GM18870 (cell line): ENCODE data around the gene CCR3.

Experiments used
- ATAC-seq: cut with Tn5 transposase; IDR thresholded peaks from one replicate; pipeline ENCODE4 v1.9.1; 2021; ENCODE audit warnings: moderate library complexity; ENCODE audit not compliant: unreplicated experiment

Gene CCR3

DNA sequence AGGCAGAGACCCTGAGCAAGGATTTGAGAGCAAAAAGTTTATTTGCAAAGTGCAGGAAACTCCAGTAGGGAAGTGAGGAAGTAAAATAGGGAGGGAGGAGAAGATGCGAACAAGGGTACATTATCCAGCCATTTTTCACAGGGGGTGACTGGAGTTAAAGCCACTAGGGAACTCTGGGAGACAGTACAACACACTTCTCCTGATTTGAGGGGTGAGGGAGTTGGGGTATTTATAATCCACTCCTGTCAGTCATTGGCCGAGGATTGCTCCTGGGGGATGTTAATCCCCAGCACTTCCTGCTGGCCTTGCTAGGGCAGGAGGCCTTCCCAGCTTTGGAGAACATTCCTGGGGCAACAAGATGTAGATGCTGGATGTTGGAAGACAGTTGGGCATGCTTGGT lies 28.2 kb downstream of the CCR3 start:
- no peak for ATAC-seq

DNA sequence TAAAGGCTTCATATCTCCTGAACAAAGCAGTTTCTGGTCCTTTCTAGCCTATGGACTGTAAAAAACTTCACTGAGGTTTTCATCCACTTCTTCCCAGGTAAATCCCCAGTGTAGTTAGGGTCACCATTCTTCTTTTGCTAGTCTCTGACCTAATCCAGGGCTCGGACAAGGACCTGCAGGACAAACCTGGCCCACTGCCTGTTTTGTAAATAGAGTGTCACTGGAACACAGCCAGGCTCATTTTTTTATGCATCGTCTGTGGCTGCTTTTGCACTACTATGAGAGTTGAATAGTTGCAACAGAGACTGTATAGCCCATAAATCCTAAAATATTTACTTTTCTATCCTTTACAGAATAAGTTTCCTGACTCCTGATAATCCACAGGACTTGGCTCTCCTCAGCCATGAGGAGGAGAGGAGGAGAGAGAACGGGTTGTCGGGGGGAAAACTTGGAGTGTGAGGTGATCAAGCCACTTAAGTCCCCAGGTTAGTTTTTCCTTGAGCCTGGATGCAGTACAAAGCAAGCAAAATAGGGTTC lies 29.0 kb downstream of the CCR3 start:
- ATAC-seq = no peak

DNA sequence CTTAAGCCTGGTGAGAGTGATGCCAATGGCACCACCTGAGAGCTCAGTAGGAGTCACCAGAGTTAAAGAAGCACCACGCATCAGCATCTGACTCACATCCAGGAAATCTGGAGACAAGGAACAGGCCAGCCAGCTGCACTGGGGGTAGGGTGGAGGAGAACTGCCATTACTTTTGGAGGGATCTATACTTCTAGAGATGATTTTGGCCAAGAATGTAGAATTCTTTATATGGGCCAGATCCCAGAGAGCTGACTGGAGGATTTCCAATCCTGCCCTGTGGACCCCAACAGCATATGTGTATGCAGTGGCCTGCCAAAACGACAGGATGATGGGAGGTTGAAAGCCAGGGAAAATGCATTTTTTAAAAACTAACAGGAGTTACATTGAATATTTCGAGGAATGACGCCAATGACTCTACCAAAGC lies 29.8 kb downstream of the CCR3 start:
- no peak for ATAC-seq

DNA sequence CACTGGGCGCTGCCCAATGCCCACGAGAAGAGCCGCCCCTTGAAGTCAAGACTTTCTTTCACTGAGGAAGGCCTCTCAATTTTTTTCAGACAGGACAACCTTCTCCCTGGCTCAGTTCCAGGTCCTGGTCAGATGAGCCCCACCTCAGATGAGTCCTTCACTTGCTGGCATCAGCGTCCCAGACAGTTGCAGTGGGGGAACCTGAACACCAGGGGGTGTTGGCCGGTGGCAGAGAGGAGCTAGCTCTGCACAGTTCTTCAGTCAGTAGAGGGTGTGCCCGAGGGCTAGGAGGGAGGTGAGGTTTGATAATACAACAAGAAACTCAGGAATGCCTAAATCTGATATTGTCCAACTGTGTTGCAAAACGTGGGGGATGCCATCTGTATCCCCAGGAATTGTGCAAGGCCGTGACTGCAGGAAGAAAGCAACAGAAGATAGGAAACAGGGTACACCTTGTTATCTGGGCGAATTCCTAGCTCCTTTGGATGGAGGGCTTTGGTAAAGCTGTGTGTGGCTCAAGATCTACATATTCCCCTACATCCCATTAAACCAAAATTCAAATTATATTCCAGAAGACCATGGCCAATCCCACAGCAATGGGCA lies 34.3 kb downstream of the CCR3 start:
- ATAC-seq = no peak

DNA sequence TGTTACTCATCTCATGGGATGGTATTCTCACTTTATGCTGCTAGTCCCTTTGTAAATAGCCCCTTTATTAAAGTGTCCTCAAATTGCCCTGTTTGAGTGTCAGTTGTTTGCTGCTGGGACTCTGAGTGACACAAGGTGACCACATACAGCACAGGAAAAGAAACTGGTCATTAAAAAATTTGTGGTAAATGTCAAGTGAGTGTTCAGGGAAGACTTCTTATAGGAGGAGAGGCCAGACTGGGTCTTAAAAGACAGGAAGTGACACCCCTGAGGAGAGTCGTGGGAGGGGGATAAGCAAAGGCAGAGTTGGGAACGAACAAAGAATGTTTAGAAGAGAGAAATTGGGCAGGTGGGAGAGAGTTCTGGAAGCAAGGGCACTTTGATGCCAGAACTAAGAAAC lies 35.2 kb downstream of the CCR3 start:
- no peak for ATAC-seq

DNA sequence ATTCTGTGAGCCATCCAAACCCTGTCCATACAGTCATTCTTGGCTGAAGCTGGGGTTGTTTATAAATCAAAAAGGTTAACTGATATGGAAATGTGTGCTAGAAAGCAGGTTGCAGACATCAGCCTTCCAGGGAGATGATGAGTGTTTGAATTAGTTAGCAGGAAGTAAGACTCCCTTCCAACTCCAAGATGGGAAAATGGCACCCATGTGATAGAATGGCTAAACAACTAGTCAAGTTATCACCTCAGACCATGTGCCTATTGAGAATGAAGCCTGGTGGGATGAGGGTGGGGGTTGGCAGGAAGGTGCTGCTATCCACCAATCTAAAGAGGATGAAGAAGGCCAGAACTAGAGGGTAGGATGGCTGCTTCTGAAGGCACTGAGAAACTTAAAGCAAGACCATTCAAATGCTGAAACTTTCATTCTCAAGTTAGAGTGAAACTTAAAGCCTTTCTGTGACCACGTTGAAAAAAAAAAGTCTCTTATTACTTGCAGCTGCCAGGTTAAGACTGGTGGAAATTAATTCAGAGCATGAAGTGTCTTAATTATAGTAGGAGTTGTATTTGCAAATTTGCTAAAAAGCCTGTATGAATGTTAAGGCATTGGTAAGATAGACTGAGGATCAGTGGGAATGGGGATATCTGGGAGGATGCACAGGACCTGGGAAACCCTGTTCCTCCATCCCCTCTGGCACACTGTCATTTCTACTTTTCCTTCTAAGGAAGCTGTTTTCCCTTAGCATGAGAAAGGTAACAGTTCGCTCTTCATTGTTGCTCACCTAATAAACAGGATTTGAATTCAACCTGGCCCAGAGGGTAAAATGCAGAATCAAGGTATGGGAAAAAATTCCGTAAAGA lies 36.8 kb downstream of the CCR3 start:
- ATAC-seq = no peak

DNA sequence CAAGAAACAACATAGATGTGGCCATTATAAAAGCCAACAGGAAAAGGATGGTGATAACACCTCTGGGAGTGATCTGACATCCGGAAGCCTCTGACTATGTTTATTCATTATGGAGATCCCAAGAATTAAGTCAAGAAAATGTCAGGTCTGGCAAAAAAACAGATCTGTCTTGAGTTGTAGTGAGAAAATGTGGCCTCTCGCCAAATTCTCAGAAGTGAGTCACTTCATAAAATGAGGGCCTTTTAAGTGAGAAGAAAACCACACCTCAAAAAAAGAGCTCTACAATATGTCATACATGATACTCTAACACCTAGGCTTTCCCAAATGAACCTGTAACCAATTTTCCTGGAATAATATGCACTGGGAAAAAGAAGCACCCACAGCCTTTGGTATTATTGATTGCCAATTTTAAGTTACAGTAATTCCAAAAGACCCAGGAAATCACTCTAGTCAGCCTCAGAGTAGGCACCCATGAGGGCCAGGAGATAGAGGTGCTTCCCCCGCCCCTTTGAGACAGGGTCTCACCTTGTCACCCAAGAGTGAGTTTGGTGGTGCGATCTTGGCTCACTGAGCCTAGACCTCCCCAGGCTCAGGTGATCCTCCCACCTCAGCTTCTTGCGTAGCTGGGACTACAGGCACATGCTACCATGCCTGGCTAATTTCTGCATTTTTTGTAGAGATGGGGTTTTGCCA lies 38.0 kb downstream of the CCR3 start:
- ATAC-seq = no peak

DNA sequence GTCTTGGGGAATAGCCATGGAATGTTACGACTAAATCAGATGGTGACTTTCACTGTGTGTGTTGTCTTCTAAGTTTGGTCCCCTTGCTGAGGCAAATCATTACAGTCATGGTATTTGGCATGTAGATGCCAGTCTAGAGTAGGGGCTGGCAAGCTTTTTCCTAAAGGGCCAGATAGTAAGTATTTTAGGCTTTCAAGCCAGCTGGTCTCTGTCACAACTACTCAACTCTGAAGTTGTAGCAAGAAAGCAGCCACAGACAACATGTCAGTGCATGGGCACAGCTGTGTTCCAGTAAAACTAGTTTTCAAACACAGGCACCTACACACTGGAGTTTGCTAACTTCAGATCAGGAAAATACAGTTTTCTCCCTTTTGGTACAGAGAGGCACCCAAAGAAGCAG lies 39.3 kb downstream of the CCR3 start:
- no peak for ATAC-seq

DNA sequence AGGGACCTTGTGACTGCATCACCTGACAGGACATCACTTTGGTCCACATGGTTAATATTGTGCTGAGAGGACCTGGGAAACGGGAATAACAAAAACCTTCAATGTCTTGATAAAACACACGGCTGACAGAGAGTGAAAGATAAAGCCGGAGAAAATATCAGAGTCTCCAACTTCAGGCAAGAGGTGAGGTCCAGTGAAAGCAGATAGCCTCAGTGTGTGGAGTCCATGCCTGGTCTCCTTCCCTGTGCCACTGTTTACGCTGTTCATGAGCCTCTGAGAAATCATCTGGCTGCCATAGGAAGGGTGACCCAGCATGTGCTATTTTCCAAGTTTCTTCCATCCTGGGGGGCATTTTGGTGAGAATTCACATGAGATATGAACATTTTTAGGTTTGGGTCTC lies 39.8 kb downstream of the CCR3 start:
- no peak for ATAC-seq

DNA sequence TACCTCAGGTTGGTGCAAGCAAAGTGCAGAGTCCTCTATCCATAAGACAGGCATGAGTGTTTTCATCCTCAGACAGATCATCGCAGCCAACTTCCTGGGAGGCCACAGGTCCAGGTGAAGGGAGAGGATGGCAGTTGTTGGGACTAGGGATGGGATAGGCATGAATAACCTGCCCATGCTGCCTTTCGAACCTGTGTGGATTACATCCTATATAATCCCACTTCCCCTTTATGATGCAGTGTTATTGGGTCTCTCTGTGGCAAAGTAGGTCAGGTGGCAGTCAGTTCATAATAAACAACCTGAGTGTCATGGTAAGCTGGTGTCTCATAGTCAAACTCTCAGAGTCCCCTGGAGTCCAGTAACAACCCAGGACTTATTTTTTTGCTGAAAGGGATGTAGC lies 40.4 kb downstream of the CCR3 start:
- no peak for ATAC-seq

DNA sequence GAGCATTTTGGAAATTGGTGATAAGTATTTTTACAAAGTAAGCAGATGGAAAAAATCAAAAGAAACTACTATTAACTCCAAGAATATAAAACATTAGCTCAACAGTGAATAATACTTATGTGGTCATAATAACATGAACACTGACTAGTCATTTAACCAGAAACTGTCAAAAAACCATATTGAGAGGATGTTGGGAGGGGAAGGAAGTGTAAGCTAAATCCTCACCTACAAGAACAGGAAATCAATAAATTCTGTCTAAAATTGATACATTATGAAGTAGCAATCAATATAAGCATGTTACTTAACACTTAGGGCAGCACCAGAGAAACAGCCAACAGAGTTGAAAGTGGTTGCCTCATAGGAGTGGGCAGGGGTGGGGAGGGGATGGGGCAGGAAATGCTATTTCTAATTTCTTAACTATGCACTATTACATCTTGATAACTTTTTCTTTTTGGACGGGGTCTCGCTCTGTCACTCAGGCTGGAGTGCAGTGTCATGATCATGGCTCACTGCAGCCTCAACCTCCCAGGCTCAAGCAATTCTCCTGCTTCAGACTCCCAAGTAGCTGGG lies 41.7 kb downstream of the CCR3 start:
- ATAC-seq = no peak

DNA sequence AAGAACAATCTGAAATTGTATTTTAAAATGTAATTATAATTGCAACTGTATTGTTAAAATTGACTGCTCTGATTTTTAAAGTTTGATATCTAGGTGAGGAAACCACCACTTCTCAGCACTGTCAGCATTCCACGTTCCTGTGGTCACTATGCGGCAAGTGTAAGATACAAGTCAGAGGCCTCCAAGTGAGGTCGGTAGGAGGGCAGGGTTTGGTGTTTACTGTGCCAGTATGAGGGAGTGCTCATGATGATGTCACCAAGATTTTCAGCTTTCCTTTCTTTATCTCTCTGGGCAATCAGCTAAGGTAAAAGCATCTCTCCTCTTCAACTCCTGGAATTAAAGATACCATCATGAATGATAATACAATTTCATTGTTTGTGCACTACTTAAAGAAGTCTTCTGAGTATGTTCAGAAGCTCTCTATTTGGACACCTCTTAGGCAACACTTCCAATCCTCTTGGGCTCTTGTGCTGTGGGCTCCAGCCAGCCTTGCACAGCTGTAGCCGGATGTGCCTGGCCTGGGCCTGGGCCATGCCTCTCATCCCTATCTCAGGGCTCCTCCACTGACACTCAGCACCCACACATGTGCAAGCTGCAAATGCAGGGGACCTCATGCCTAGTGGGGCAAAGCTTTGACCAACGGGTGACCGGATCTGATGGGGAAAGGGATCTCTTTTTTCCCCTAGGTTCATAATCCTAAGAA lies 42.9 kb downstream of the CCR3 start:
- ATAC-seq = no peak

DNA sequence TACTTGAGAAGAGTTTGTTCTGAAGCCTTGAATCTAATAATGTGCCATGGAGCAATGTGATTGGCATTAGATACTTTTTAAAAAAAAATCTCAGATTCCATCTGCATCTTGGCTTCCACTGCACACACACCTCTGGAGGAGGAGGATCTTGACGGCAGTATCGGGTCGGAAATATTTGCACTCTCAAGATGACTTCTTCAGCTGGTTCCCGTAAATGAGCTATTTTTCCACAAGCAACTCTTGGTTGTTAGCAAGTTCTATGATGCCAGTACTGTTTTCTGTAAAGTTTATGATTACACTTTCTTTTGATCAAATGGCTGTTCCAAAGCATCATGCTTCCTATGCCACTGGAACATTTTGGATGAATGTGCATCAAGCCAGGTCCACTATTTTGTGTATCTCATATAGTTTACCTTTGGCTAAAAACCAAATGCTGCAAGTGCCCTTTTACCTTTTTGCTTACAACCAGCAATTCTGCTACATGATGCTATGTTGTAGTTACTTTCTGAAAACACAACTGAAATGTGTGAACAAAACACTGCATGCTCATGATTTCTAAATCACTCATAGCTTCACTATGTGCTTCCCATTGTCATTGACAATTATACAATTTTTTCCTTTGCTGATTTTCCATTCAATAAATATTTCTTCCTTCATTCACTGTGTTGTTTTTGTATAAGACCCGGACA lies 43.8 kb downstream of the CCR3 start:
- no peak for ATAC-seq

DNA sequence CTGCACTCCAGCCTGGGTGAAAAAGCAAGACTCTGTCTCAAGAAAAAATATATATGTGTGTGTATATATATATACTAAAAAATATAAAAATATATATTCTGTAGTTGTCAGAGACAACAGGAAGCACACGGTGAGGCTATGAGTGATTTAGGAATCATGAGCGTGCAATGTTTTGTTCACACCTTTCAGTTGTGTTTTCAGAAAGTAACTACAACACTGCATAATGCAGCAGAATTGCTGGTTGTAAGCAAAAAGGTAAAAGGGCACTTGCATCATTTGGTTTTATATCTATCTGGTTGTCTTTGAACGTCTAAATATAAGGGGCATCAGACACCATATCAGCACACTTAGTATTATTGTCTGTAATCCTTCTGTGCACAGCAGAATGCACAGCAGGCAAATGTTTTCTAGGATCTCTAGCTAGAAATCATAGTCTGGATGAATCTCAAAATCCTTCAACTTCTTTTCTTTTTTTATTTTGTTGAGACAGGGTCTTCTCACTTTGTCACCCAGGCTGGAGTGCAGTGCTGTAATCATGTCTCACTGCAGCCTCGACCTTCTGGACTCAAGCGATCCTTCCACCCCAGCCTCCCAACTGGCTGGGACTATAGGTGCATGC lies 44.8 kb downstream of the CCR3 start:
- no peak for ATAC-seq

DNA sequence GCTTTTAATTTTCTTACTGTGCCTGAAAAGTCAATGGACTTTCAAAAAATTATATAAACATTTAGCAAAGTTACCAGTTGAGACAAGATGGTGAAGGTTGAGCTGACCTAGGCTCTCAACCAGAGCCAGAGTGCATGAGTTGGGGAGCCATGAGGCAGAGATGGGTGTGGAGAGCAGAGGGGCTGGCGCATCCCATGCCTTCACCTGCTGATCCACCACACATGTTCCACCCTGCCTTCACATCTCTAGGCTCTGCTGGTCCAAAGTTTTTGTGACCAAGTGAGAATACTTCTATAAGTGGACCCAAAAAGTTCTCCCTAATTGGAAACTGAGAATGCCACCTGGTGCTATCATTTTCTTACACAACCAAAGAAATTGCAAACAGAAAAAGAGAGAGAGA lies 47.3 kb downstream of the CCR3 start:
- no peak for ATAC-seq

DNA sequence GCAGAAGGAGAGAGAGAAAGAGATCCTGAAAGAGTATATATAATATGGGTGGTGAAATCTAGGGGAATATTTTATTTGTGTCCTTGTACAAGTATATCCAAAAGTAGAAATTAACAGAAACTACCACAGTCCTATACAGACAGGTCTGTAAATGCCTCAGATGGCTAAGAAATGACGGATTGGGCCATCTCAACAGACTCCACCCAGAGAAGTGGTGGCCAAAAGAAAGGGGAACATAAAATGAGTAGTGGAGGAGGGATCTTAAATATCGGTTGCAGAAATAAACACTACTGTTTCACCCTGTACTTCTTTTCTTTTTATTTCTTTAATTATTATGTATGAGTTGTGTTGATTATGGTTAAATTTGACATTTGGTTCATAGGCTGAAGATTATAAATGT lies 47.7 kb downstream of the CCR3 start:
- ATAC-seq = no peak

DNA sequence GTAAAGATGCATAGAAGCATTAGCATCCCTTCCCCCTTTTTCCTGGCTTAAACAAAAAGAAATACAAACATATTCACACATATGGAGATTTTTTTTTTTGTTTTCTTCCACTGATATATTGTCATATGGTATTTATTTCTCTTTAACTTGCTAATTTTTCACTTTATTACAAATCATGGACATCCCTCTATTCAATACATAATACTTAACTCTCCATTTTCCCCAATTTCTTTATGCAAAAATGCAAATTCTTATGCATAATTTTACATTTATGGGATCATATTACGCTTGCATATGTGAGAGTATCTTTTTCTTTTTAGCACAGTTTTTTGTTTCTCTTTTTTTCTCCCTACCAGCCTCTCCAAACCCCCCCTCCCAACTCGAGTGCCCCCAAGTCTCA lies 48.8 kb downstream of the CCR3 start:
- ATAC-seq = no peak

DNA sequence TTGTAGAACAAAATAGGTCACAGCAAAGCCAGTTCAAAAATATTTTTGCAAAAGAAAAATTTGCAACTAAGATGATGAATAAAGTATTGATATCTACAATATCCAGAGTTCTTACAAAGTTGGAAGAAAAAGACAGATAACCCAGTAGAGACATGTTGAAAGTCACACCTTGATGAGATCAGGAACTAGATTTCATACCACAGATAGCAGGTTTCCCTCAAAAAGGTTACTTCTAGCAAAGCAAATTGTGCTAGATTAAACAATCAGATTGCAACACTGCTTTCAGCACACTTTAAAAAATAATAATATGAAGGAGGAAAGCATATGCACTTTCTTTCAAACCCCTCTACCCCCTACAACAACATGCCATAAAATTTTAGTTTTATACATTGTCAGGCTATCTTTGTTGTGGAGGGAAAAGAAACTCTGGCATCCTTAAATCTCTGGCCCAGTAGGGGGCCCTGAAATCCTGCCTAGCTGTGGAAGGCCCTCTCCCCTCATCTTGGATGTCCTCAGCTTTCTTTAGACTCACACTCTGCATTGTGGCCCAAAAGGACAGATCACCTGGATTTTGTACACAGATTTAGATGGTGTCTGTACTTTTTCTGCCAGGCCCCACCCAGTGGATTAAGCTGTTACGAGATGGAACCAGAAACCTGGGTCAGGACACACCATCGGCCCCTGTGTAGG lies 50.9 kb downstream of the CCR3 start:
- ATAC-seq = no peak
